ENCODE data around the gene NKIRAS1. TPM values are rescaled to one million over a fixed set of nuclear protein-coding genes. Genes with fewer than 3 reads are reported as not detected.

The NKIRAS1 gene
- total RNA-seq, 1 experiment from 2014 or later = 23.0 TPM

- Histone ChIP-seq H3K27ac (ENCODE audit: low read depth, low read length, poor library complexity, severe bottlenecking) (peak overlapping the region; percentile 26), H3K36me3 (ENCODE audit: insufficient read depth, low read length, poor library complexity, severe bottlenecking) (peaks cover 37% of the 10 kb centered on the region), H3K4me1 (ENCODE audit: insufficient read depth, low read length, poor library complexity, severe bottlenecking) (no peaks in the 10 kb centered on the region), H3K9me3 (ENCODE audit: low read depth, low read length, poor library complexity, severe bottlenecking) (no peaks in the 10 kb centered on the region), H3K27me3 (replicated peaks; ENCODE audit: insufficient read depth, low read depth, low read length, poor library complexity) (no peaks in the 10 kb centered on the region), H3K4me3 (ENCODE audit: low read depth, low read length, poor library complexity, severe bottlenecking) (no peak overlapping the region)
- POLR2A ChIA-PET (ENCODE audit: low non-redundant PET) = interaction anchor here (0.6 kb wide), 2 partner anchors 141 to 342 kb away, joined by 3 read pairs; no protein-coding TSS in a partner anchor
- intact Hi-C loops (cut with micrococcal nuclease; ENCODE audit: unreplicated experiment) = loop anchor here (10.0 kb wide), 1 partner anchor 796 kb away; no protein-coding TSS in a partner anchor
- CTCF ChIA-PET = interaction anchor here (0.6 to 1.0 kb wide), 4 partner anchors 14 to 55 kb away, joined by 3 to 5 read pairs (median 4); partner anchors contain the start of genes NKIRAS1 and RPL15
- peak; percentile 34 for DNase-seq (ENCODE audit: low spot score)
- TF ChIP-seq CTCF (conservative IDR thresholded peaks at IDR 0.05; ENCODE audit: low read depth, low read length) = peak; percentile 83
- no peak for TF ChIP-seq EZH2 (IDR thresholded peaks at IDR 0.05; ENCODE audit: borderline replicate concordance, low read depth, low read length, poor library complexity, severe bottlenecking)
- no TSS peak for BruUV-seq (replicated peaks)
These were observed 28.1 kb downstream of the NKIRAS1 start for GRCh38 chr3:23888617-23889228.

GRCh38 chr3:23886311-23886710 is 30.5 kb downstream of the NKIRAS1 start:
- no peak for TF ChIP-seq CTCF (conservative IDR thresholded peaks at IDR 0.05; ENCODE audit: low read depth, low read length)
- TF ChIP-seq EZH2 (IDR thresholded peaks at IDR 0.05; ENCODE audit: borderline replicate concordance, low read depth, low read length, poor library complexity, severe bottlenecking) = no peak
- Histone ChIP-seq H3K4me3 (ENCODE audit: low read depth, low read length, poor library complexity, severe bottlenecking) (no peak overlapping the region), H3K9me3 (ENCODE audit: low read depth, low read length, poor library complexity, severe bottlenecking) (no peaks in the 10 kb centered on the region), H3K27ac (ENCODE audit: low read depth, low read length, poor library complexity, severe bottlenecking) (no peak overlapping the region), H3K36me3 (ENCODE audit: insufficient read depth, low read length, poor library complexity, severe bottlenecking) (peaks cover 17% of the 10 kb centered on the region), H3K4me1 (ENCODE audit: insufficient read depth, low read length, poor library complexity, severe bottlenecking) (no peaks in the 10 kb centered on the region), H3K27me3 (replicated peaks; ENCODE audit: insufficient read depth, low read depth, low read length, poor library complexity) (no peaks in the 10 kb centered on the region)
- no peak for DNase-seq (ENCODE audit: low spot score)
- ChIA-PET POLR2A (ENCODE audit: low non-redundant PET) (no interaction called here), CTCF (no interaction called here)
- no TSS peak for BruUV-seq (replicated peaks)
- intact Hi-C loops (cut with micrococcal nuclease; ENCODE audit: unreplicated experiment) = loop anchor here (10.0 kb wide), 1 partner anchor 798 kb away; no protein-coding TSS in a partner anchor

DNA sequence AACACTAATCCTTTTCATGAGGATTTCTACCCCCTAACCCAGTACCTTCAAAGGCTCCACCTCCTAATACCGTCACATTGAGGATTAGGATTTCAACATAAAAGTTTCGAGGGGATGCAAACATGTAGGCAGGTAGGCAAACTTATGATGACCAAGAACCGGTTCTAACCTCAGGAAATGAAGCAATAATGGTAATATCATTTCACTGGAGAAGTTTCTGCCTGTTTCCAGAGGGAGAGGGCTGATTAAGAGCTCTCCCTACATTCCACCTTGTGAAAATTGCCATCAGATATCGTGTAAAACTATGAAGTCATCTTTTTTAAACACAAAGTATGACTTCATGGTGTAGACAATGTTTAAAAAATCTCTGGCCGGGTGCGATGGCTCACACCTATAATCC is 31.6 kb downstream of the NKIRAS1 start:
- no TSS peak for BruUV-seq (replicated peaks)
- H3K27ac ChIP-seq (ENCODE audit: low read depth, low read length, poor library complexity, severe bottlenecking) = no peak overlapping the region
- intact Hi-C loops (cut with micrococcal nuclease; ENCODE audit: unreplicated experiment) = loop anchor here (10.0 kb wide), 1 partner anchor 800 kb away; no protein-coding TSS in a partner anchor
- ChIA-PET CTCF (no interaction called here), POLR2A (ENCODE audit: low non-redundant PET) (no interaction called here)
- TF ChIP-seq EZH2 (IDR thresholded peaks at IDR 0.05; ENCODE audit: borderline replicate concordance, low read depth, low read length, poor library complexity, severe bottlenecking) (no peak), CTCF (conservative IDR thresholded peaks at IDR 0.05; ENCODE audit: low read depth, low read length) (no peak)
- no peak overlapping the region for H3K4me3 ChIP-seq (ENCODE audit: low read depth, low read length, poor library complexity, severe bottlenecking)
- no peaks in the 10 kb centered on the region for H3K4me1 ChIP-seq (ENCODE audit: insufficient read depth, low read length, poor library complexity, severe bottlenecking)
- no peak for DNase-seq (ENCODE audit: low spot score)
- H3K9me3 ChIP-seq (ENCODE audit: low read depth, low read length, poor library complexity, severe bottlenecking) = no peaks in the 10 kb centered on the region
- no peaks in the 10 kb centered on the region for H3K27me3 ChIP-seq (replicated peaks; ENCODE audit: insufficient read depth, low read depth, low read length, poor library complexity)
- peaks cover 11% of the 10 kb centered on the region for H3K36me3 ChIP-seq (ENCODE audit: insufficient read depth, low read length, poor library complexity, severe bottlenecking)
